Measurements from ENCODE around the gene TM9SF4.

GRCh38 chr20:32141465-32141980, 32.0 kb downstream of the TM9SF4 start:
- TF ChIP-seq, protein P1, sequence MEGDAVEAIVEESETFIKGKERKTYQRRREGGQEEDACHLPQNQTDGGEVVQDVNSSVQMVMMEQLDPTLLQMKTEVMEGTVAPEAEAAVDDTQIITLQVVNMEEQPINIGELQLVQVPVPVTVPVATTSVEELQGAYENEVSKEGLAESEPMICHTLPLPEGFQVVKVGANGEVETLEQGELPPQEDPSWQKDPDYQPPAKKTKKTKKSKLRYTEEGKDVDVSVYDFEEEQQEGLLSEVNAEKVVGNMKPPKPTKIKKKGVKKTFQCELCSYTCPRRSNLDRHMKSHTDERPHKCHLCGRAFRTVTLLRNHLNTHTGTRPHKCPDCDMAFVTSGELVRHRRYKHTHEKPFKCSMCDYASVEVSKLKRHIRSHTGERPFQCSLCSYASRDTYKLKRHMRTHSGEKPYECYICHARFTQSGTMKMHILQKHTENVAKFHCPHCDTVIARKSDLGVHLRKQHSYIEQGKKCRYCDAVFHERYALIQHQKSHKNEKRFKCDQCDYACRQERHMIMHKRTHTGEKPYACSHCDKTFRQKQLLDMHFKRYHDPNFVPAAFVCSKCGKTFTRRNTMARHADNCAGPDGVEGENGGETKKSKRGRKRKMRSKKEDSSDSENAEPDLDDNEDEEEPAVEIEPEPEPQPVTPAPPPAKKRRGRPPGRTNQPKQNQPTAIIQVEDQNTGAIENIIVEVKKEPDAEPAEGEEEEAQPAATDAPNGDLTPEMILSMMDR (IDR thresholded peaks at IDR 0.05) = no peak
- no peak for TF ChIP-seq POLR2A (IDR thresholded peaks at IDR 0.05)

All from uterus (tissue), 2 donors.